Motor neuron (in vitro differentiated cells): ENCODE results near the gene ONECUT1. TPM values are rescaled to one million over a fixed set of nuclear protein-coding genes. Genes with fewer than 3 reads are reported as not detected.

Experiments used
- ATAC-seq, 8 experiments: fragments of 200-7000 bp; cut with Tn5 transposase; replicated peaks in 6 of 8; 2 replicates each; pipeline ENCODE4 v1.8.0; 2021; ENCODE audit warnings: mild to moderate bottlenecking in 8 of 8, moderate library complexity in 8 of 8
- H3K27ac ChIP-seq, 2 donors: fragments of 250-450 bp; sonication (Bioruptor Pico); 2 replicates each; pipeline ENCODE4 v1.9.0; 2021; ENCODE audit warnings: antibody characterized with exemption in 2 of 2, mild to moderate bottlenecking in 2 of 2, moderate library complexity in 1 of 2
- H3K4me1 ChIP-seq, 2 donors: fragments of 250-450 bp; sonication (Bioruptor Pico); replicated peaks in 1 of 2; 2 replicates each; pipeline ENCODE4 v1.6.1; 2021; ENCODE audit warnings: antibody characterized with exemption in 2 of 2, mild to moderate bottlenecking in 2 of 2, moderate library complexity in 1 of 2
- H3K4me3 ChIP-seq, 5 donors: fragments of 250-450 bp; sonication (Bioruptor Pico); 2 replicates each; pipeline ENCODE4 v1.9.0; 2021; ENCODE audit warnings: antibody characterized with exemption in 5 of 5, mild to moderate bottlenecking in 5 of 5, moderate library complexity in 4 of 5
- WGBS, 10 experiments: fragments of 450-650 bp; shearing (Covaris generic); methylation state at CpG; one replicate each; pipeline ENCODE4 v1.0.0; 2022; 5-methylcytosine and 5-hydroxymethylcytosine counted together
- in situ Hi-C, 9 experiments: fragments of 400-800 bp; cut with MboI; loops; one replicate each; pipeline ENCODE4 v1.15.0; 2021; ENCODE audit warnings: low sequenced_read_pairs in 9 of 9, low pct_unique_long_range_greater_than_20kb in 2 of 9; ENCODE audit not compliant: unreplicated experiment in 9 of 9
- total RNA-seq, 8 experiments: library from RNA; unstranded; fragments of 300-600 nt; gene quantifications; 2 replicates each; pipeline versions ENCODE4 v1.2.3 to v1.2.4, GENCODE V29; 2022

The ONECUT1 gene
- total RNA-seq, 8 experiments from 2014 or later = 0.36 to 86.3 (median 13.3) TPM

DNA sequence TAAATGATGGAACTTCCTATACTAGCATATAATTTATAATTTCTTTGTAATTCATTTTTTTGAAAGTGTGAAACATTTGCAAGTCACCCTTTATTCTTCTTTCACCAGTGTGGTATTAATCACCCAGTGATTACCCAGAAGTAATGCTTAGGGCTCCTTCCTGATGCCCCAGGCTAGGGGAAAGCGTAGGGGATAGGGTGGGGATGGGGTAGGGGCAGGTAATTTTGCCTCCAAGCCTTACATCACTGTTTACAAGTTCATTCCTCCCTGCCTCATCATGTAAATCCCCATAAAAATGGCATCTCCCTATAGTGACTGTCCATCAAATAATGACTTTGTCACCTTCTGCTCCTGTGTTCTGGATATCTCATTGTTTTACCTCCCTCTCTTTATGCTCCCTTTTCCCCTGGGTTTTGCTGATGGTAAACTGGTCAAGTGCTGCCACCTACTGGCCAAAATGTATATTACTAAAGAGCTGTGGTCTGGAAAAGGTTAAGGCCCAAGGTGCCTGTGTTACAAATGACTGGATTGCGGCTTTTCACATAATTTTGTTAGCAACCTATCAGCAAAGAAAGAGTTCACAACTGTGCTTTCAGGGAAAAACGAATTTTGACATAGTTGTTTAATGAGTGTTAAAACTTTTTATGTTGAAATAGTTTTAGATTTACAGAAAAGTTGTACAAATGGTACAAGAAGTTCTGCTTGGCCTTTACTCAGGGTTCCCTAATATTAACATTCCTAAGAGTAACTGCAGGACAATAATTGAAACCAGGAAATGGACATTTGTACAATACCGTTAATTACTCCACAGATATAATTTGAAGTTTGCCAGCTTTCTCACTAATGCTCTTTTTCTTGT, 54.7 kb downstream of the ONECUT1 start:
- no peak overlapping the region for H3K27ac ChIP-seq
- in situ Hi-C loops = loop anchor here in 5 of 9 experiments (10.0 to 25.0 kb wide), 4 partner anchors 98 to 498 kb away; no protein-coding TSS in a partner anchor
- 0 to 60% (median 34%) methylated on average over 2 to 4 of the region's 4 CpGs for WGBS, 10 experiments
- H3K4me1 ChIP-seq = peaks cover 0 to 3% of the 10 kb centered on the region in 2 donors
- peak; percentile 64 to 89 (median 76) for ATAC-seq
- no peak overlapping the region for H3K4me3 ChIP-seq

DNA sequence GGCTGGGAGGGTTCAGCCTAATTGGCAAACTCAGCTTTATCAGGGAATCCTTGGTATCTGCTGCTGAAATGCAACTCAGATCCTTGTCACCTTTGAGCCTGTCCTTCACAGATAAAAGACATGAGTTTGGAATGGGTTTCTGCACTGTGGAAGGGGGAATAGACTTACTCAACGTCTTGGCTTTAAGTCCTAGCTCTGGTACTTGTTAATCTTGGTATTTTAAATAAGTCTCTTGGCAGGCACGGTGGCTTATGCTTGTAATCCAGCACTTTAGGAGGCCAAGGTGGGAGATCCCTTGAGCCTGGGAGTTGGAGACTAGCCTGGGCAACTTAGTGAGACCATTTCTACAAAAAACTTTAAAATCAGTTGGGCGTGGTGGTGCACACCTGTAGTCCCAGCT, 55.8 kb downstream of the ONECUT1 start:
- Histone ChIP-seq H3K4me3 (no peak overlapping the region), H3K4me1 (peaks cover 0 to 3% of the 10 kb centered on the region in 2 donors), H3K27ac (no peak overlapping the region)
- no peak for ATAC-seq
- in situ Hi-C loops = loop anchor here in 5 of 9 experiments (10.0 to 25.0 kb wide), 4 partner anchors 97 to 497 kb away; no protein-coding TSS in a partner anchor
- 7 to 100% (median 50%) methylated on average over 1 to 3 of the region's 3 CpGs; no CpG with 5 or more reads in 3 of the 10 experiments for WGBS, 10 experiments

DNA sequence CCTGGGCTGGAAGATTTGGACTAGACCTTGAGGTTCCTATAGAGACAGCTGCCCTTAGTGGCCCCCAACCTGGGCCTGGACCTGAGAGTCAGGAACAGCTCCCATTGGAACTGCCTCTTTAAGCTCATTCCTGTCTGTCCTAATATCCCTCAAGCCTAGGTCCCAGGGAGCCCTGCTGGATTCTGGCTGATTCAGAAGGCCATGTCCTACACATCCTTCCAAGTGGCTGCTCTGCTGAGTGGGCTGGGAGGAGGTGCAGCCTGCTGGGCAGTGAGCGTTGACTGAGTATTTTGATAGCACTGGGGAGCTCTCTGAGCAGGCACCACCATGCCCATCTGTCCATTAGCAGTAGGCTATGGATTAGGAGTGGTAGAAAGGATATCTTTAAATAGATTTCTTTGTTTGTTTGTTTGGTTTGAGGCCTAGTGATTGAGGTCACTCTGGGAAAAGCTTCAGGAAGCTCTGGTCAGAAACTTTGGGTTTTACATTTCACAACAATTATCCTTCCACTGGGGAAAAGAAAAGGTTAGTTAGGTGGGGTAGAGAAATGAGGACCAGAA, 56.4 kb downstream of the ONECUT1 start:
- ATAC-seq = peak in 3 of 8 experiments; percentile 12 to 16 (median 15)
- in situ Hi-C loops = loop anchor here in 5 of 9 experiments (10.0 to 25.0 kb wide), 4 partner anchors 96 to 496 kb away; no protein-coding TSS in a partner anchor
- peaks cover 0 to 3% of the 10 kb centered on the region in 2 donors for H3K4me1 ChIP-seq
- H3K4me3 ChIP-seq = no peak overlapping the region
- no peak overlapping the region for H3K27ac ChIP-seq
- 80% methylated on average over 1 of the region's 1 CpG; no CpG with 5 or more reads in 9 of the 10 experiments for WGBS, 10 experiments

DNA sequence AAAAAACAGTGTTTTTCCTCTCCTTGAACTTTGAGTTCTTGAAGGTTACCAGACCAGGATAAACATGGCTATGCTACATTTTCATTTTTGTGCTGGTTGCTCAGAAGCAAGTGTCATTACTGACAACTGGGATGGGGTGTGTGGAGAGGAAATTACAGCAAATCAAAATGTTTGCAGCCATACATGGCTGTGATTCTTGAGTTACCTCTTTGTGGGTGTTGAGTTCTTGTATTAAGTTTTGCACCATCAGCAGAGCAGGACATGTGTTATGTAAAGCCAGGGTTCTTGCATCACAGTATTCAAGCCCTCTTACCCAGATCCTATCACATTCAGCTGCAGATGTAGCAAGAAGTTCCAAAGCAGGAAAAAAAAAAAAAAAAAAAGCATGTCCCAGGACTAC, 57.0 kb downstream of the ONECUT1 start:
- H3K4me3 ChIP-seq = no peak overlapping the region
- H3K4me1 ChIP-seq = peaks cover 0 to 3% of the 10 kb centered on the region in 2 donors
- no peak overlapping the region for H3K27ac ChIP-seq
- peak in 3 of 8 experiments; percentile 60 to 70 (median 67) for ATAC-seq
- in situ Hi-C loops = loop anchor here in 5 of 9 experiments (10.0 to 25.0 kb wide), 4 partner anchors 96 to 496 kb away; no protein-coding TSS in a partner anchor

DNA sequence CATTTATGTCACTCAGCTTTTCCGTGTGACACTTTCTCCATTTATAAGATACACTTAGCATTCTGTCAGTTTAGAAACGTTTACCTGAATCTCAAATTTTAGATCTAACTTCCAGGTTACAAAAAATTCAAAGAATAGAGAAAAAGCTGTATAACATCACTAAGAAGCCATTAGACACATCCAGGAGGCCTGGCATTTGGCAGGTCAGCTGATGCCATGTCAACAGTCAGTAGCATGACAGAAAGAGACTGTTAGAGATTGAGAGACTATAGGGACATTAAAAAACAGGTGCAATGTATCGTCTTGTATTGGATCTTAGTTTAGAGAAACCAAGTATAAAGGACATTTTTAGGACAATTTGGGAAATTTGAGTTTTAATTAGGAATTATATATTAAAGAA, 57.6 kb downstream of the ONECUT1 start:
- WGBS, 10 experiments = 70 to 100% (median 85%) methylated on average over 1 to 3 of the region's 3 CpGs
- Histone ChIP-seq H3K4me3 (no peak overlapping the region), H3K27ac (no peak overlapping the region), H3K4me1 (peaks cover 0 to 3% of the 10 kb centered on the region in 2 donors)
- in situ Hi-C loops = loop anchor here in 5 of 9 experiments (10.0 to 25.0 kb wide), 4 partner anchors 95 to 495 kb away; no protein-coding TSS in a partner anchor
- ATAC-seq = no peak

DNA sequence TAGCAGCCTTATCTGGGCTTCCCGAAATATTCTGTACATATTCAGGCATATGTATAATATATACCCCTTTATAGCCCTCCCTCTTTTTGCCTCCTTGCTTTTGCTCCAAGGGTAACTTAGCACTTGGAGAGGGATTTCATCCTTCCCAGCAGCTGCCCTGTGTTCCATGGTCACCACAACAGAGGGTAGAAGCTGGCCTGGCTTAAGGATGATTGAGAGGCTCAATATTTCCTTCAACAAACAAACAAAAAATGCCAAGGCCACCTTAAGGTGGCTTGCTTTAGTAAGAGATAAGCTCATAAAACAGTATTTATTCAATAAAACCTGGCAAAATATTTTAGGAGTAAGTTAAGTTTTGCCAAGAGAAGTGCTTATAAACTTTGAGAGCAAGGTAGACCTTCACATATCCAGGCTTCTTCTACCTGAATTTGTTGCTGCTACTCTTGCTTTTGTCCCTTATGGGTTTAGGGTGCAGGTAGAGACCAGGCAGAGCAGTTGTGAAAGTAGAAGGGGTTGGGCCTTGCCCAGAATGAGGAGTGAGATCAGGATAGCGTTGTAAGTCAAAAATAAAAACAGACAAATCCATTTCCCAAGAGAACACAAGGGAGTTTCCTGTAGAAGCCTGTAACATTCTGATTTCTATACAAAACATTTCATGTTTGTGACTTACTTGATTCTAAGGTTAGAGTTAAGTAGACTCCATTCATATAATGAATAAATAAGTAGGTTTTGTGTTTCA, 58.2 kb downstream of the ONECUT1 start:
- Histone ChIP-seq H3K27ac (no peak overlapping the region), H3K4me3 (no peak overlapping the region), H3K4me1 (peaks cover 0 to 3% of the 10 kb centered on the region in 2 donors)
- in situ Hi-C loops = loop anchor here in 5 of 9 experiments (10.0 to 25.0 kb wide), 4 partner anchors 95 to 495 kb away; no protein-coding TSS in a partner anchor
- WGBS, 10 experiments = 30 to 100% (median 60%) methylated on average over 1 to 2 of the region's 2 CpGs; no CpG with 5 or more reads in 3 of the 10 experiments
- ATAC-seq = no peak

DNA sequence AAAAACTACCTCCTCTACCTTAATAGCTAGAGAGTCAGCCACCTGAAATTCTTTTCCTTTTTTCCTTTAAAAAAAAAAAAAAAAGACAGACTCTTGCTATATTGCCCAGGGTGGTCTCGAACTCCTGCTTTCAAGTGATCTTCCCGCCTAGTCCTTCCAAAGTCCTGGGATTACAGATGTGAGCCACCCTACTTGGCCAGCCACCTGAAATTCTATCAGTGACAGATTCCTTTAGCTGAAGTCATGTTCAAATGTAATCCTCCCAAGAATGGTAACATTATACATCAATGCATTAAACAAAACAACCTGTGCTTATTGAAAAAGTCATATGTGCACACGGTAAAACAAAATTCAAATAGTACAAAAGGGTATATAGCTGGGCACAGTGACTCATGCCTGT, 59.1 kb downstream of the ONECUT1 start:
- ATAC-seq = no peak
- H3K4me1 ChIP-seq = peaks cover 0 to 3% of the 10 kb centered on the region in 2 donors
- no peak overlapping the region for H3K27ac ChIP-seq
- WGBS, 10 experiments = 17 to 100% (median 77%) methylated on average over 1 to 3 of the region's 3 CpGs
- in situ Hi-C loops = loop anchor here in 5 of 9 experiments (10.0 to 25.0 kb wide), 4 partner anchors 94 to 494 kb away; no protein-coding TSS in a partner anchor
- H3K4me3 ChIP-seq = no peak overlapping the region

DNA sequence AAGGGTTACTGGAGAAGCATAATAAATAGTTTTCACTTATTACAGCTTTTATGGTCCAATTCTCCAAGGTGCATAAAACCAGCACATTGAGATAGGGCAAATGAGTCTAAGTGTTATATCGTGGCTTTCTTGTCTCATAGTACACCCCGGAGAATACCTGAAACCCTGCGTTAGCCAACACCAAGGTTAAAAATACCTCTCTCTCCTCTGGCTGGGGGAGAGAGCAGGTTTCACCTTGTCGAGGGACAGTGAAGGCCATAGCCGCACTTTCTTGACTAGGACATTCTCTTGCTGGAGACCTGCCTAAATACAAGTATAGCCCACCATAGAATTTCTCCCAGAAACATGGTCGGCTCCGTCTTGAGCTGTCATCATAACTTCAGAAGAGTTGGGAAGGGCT, 59.5 kb downstream of the ONECUT1 start:
- ATAC-seq = no peak
- in situ Hi-C loops = loop anchor here in 5 of 9 experiments (10.0 to 25.0 kb wide), 4 partner anchors 93 to 493 kb away; no protein-coding TSS in a partner anchor

DNA sequence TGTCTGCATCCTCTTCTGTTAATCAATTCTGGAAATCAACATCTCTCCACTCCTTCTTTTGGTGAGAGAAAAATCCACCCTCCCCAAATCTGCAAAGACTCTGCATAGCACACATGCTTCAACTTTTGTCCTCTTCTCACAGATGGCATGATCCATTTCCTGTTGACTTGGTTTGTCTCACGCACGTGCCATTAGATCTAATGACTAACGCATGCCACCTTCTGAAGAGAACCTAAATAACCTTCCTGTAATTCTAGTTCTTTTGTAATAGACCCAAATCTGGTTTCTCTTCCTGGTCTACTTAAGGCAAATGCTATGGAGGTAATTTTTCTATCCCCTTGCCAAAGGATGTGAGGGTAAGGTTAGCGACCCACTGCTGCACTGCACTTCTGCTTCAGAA, 60.0 kb downstream of the ONECUT1 start:
- Histone ChIP-seq H3K27ac (no peak overlapping the region), H3K4me3 (no peak overlapping the region), H3K4me1 (peaks cover 0 to under 1% of the 10 kb centered on the region in 2 donors)
- in situ Hi-C loops = loop anchor here in 5 of 9 experiments (10.0 to 25.0 kb wide), 4 partner anchors 93 to 493 kb away; no protein-coding TSS in a partner anchor
- WGBS, 10 experiments = 67 to 100% (median 76%) methylated on average over 2 to 4 of the region's 4 CpGs; no CpG with 5 or more reads in 3 of the 10 experiments
- peak in 1 of 8 experiments; percentile 10 for ATAC-seq

More for the DNA sequence above, 59.5 kb downstream of the ONECUT1 start:
- no peak overlapping the region for H3K4me3 ChIP-seq
- no peak overlapping the region for H3K27ac ChIP-seq
- WGBS, 10 experiments = 57 to 95% (median 82%) methylated on average over 1 to 7 of the region's 7 CpGs; no CpG with 5 or more reads in 4 of the 10 experiments
- peaks cover 0 to 3% of the 10 kb centered on the region in 2 donors for H3K4me1 ChIP-seq

DNA sequence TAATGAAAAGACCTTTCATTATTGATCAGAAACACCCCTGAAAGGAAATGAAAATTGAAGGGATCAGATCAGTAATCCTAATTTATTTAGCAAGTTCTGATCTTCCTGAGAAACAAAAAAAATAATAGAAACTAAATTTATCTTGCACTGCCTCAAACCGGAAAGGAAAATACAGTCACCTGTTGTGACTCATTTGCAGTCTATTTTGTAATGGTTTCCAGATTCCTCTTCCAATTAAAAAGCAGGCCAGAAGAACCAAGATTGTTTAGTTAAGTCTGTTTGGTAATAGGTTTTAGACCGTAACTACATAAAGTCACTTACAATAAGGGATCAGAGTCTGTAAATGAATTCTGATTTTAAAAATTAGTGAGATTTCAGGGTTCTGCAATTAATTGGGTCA, 61.2 kb downstream of the ONECUT1 start:
- Histone ChIP-seq H3K27ac (no peak overlapping the region), H3K4me3 (no peak overlapping the region), H3K4me1 (no peaks in the 10 kb centered on the region)
- no peak for ATAC-seq
- 10 to 100% (median 87%) methylated on average over 1 to 2 of the region's 2 CpGs for WGBS, 10 experiments
- in situ Hi-C loops = loop anchor here in 4 of 9 experiments (10.0 to 25.0 kb wide), 4 partner anchors 92 to 492 kb away; no protein-coding TSS in a partner anchor

DNA sequence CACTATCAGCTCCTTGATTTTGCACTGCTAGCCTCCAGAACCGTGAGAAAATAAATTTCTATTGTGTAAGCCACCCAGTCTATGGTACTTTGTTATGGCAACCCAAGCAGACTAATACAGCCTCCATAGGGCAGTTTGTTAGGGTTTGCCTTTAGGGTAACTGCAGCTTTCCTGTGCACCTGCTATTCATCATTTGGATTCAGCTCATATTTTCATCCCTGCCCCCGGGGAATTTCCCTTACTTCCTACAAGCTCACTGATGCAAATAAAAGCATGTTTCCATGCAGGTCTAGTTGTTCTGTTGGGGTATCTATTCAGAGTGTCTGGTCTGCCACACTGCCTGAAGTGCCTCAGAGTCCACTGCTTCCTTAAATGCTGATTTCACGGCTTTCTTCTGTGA, 62.3 kb downstream of the ONECUT1 start:
- H3K4me3 ChIP-seq = no peak overlapping the region
- peak in 1 of 8 experiments; percentile 56 for ATAC-seq
- no peaks in the 10 kb centered on the region for H3K4me1 ChIP-seq
- 20 to 100% (median 86%) methylated on average over 1 to 3 of the region's 3 CpGs; no CpG with 5 or more reads in 1 of the 10 experiments for WGBS, 10 experiments
- in situ Hi-C loops = loop anchor here in 4 of 9 experiments (10.0 to 25.0 kb wide), 4 partner anchors 91 to 491 kb away; no protein-coding TSS in a partner anchor
- no peak overlapping the region for H3K27ac ChIP-seq

DNA sequence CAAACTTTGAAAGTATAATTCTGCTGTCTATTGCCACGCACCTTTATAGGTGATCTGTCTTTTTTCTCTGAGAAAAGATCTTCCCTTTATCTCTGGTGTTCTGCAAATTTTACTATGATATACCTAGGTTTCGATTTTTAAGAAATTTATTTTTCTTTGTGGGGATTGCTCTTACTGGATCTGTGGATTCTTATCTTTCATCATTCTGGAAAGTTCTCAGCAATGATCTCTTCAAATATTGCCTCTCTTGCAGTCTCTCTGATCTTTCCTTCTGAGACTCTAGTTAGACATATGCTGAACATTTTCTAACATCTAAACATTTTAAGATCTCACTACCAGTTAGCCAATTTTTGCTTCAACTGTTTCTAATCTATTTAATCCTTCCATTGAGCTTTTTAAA, 63.9 kb downstream of the ONECUT1 start:
- no peaks in the 10 kb centered on the region for H3K4me1 ChIP-seq
- WGBS, 10 experiments = 53 to 100% (median 96%) methylated on average over 1 to 2 of the region's 2 CpGs
- in situ Hi-C loops = loop anchor here in 4 of 9 experiments (10.0 to 25.0 kb wide), 4 partner anchors 89 to 489 kb away; no protein-coding TSS in a partner anchor
- no peak overlapping the region for H3K4me3 ChIP-seq
- H3K27ac ChIP-seq = no peak overlapping the region
- no peak for ATAC-seq
